ENCODE measurements around the gene TOR2A. TPM values are rescaled to one million over a fixed set of nuclear protein-coding genes. Genes with fewer than 3 reads are reported as not detected.

The TOR2A gene
- total RNA-seq, 6 donors from 2014 or later, result 11.4 to 27.2 (median 21.0) TPM

DNA sequence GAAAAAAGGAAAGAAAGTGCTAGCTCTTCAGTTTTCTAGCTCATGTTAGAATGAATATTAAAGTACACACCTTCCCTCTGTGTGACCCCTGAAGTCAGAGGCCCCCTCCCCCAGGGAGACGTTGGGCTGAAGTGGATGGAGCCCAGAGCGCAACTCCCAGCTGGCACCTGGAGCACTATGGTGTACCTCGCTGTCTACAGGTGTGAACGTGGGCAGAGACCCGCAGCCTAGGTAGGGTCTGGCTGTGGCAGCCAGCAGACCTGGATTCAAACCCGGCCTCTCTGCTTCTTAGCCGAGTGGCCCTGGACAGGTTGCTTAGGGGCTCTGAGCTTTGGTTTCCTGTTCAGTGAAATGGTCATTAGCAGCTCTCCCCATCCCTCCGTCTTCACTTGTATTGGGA, 6.3 kb downstream of the TOR2A start:
- Histone ChIP-seq H3K4me1 (peaks cover 7 to 16% (median 12%) of the 10 kb centered on the region in 4 donors), H3K27me3 (no peaks in the 10 kb centered on the region), H3K9me3 (no peaks in the 10 kb centered on the region), H3K36me3 (peaks cover 0 to 22% (median 21%) of the 10 kb centered on the region in 4 donors), H3K4me3 (no peak overlapping the region), H3K27ac (no peak overlapping the region)
- ATAC-seq (ENCODE audit: low FRiP score in 2 of 2) (no peak), DNase-seq (no peak)
- TF ChIP-seq, protein P1, sequence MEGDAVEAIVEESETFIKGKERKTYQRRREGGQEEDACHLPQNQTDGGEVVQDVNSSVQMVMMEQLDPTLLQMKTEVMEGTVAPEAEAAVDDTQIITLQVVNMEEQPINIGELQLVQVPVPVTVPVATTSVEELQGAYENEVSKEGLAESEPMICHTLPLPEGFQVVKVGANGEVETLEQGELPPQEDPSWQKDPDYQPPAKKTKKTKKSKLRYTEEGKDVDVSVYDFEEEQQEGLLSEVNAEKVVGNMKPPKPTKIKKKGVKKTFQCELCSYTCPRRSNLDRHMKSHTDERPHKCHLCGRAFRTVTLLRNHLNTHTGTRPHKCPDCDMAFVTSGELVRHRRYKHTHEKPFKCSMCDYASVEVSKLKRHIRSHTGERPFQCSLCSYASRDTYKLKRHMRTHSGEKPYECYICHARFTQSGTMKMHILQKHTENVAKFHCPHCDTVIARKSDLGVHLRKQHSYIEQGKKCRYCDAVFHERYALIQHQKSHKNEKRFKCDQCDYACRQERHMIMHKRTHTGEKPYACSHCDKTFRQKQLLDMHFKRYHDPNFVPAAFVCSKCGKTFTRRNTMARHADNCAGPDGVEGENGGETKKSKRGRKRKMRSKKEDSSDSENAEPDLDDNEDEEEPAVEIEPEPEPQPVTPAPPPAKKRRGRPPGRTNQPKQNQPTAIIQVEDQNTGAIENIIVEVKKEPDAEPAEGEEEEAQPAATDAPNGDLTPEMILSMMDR (IDR thresholded peaks at IDR 0.05), result no peak
- TF ChIP-seq POLR2AphosphoS5 (IDR thresholded peaks at IDR 0.05) (no peak), POLR2A (IDR thresholded peaks at IDR 0.05) (no peak), EP300 (IDR thresholded peaks at IDR 0.05) (no peak)
- 84 to 89% methylated on average over 8 of the region's 8 CpGs for WGBS, 2 donors

DNA sequence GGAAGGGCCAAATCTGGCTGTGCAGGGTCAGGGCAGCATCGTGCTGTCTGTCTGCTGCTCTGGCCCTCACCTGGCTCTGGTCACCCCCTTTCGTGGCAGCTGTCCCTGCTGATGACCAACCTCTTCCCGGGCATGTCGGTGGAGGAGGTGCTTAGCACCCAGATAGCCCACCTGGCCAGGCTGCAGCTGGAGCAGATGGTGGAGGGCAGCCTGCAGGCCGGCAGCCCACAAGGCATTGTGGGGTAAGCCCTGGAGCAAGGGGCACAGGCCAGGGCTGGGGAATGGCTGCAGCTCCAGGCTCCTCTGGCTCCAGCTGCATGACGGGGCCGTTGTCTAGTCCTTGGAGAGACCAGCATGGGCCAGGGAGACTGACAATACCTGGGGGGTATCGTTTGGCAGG, 8.2 kb downstream of the TOR2A start:
- Histone ChIP-seq H3K9me3 (no peaks in the 10 kb centered on the region), H3K27ac (no peak overlapping the region), H3K4me3 (no peak overlapping the region), H3K36me3 (peaks cover 0 to 12% (median 6%) of the 10 kb centered on the region in 4 donors), H3K4me1 (peaks cover 7 to 21% (median 15%) of the 10 kb centered on the region in 4 donors), H3K27me3 (no peaks in the 10 kb centered on the region)
- ATAC-seq (ENCODE audit: low FRiP score in 2 of 2) (no peak), DNase-seq (no peak)
- TF ChIP-seq EP300 (IDR thresholded peaks at IDR 0.05) (no peak), POLR2AphosphoS5 (IDR thresholded peaks at IDR 0.05) (no peak), POLR2A (IDR thresholded peaks at IDR 0.05) (no peak)
- TF ChIP-seq, protein P1 (IDR thresholded peaks at IDR 0.05), result no peak
- 78 to 83% methylated on average over 5 to 8 of the region's 8 CpGs for WGBS, 2 donors

DNA sequence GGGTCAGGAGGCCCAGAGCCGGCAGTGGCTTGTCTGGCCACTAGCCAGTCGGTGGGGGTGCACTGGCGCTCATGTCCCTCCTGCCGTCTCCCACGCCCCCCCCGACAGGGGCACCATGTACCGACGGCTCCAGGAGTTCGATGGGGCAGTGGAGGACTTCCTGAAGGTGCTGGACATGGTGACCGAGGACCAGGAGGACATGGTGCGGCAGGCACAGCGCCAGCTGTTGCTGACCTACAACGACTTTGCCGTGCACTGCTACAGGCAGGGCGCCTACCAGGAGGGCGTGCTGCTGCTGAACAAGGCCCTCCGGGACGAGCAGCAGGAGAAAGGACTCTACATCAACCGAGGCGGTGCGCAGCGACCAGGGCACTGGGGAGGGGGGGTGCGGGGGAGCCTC, 11.1 kb downstream of the TOR2A start:
- no peaks in the 10 kb centered on the region for H3K27me3 ChIP-seq
- peak; percentile 13 to 29 for ATAC-seq (ENCODE audit: low FRiP score in 2 of 2)
- TF ChIP-seq, protein P1 (IDR thresholded peaks at IDR 0.05), result no peak
- no peak for TF ChIP-seq POLR2AphosphoS5 (IDR thresholded peaks at IDR 0.05)
- no peak for TF ChIP-seq EP300 (IDR thresholded peaks at IDR 0.05)
- TF ChIP-seq POLR2A (IDR thresholded peaks at IDR 0.05), result no peak
- peak; percentile 77 to 84 for DNase-seq
- no peak overlapping the region for H3K4me3 ChIP-seq
- no peaks in the 10 kb centered on the region for H3K36me3 ChIP-seq
- peaks cover 7 to 21% (median 15%) of the 10 kb centered on the region in 4 donors for H3K4me1 ChIP-seq
- peak overlapping the region in 2 of 4 donors; percentile 37 to 54 for H3K27ac ChIP-seq
- no peaks in the 10 kb centered on the region for H3K9me3 ChIP-seq
- WGBS, 2 donors, result 43 to 58% methylated on average over 10 of the region's 23 CpGs

DNA sequence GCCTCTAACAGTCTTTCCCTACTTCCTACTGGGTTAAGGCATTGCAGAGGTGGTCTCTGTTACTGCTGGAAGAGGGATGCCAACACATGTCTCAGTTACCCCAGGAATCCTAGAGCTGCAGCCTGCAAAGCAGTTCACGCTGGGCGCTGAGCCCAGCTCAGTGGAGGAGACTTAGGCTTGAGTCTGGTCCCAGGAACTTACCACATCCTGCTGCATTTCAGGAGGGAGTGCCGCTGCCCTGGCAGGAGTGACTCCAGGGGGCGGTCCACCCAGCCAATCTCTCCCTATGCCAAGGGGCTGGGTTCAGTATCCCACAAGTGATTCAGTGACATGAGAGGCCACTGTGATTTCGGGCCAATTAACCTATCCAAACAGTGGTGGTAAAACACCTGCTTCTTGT, 11.7 kb downstream of the TOR2A start:
- TF ChIP-seq EP300 (IDR thresholded peaks at IDR 0.05), result no peak
- no peak for TF ChIP-seq POLR2A (IDR thresholded peaks at IDR 0.05)
- TF ChIP-seq, protein P1 (IDR thresholded peaks at IDR 0.05), result no peak
- TF ChIP-seq POLR2AphosphoS5 (IDR thresholded peaks at IDR 0.05), result no peak
- peak in 1 of 2 donors; percentile 66 for DNase-seq
- peak; percentile 49 to 63 for ATAC-seq (ENCODE audit: low FRiP score in 2 of 2)

DNA sequence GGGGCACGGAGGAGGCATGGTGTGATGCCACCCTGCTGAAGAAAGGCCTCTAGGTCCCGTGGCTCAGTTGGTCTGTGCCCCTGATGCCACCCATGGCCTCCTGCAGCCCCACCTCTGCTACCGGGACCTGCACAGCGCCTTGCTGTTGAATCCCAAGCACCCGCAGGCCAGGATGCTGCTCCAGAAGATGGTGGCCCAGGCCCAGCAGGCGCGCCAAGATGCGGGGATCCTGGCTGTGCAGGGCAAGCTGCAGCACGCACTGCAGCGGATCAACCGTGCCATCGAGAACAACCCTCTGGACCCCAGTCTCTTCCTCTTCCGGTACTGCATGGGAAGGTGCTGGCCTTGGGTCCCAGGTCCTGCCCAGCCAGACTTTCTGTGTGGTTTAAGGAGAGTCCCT, 12.1 kb downstream of the TOR2A start:
- Histone ChIP-seq H3K27ac (no peak overlapping the region), H3K27me3 (no peaks in the 10 kb centered on the region), H3K4me3 (no peak overlapping the region), H3K9me3 (no peaks in the 10 kb centered on the region), H3K4me1 (peaks cover 7 to 21% (median 15%) of the 10 kb centered on the region in 4 donors), H3K36me3 (no peaks in the 10 kb centered on the region)
- ATAC-seq (ENCODE audit: low FRiP score in 2 of 2) (no peak), DNase-seq (peak in 1 of 2 donors; percentile 76)
- TF ChIP-seq EP300 (IDR thresholded peaks at IDR 0.05) (no peak), POLR2A (IDR thresholded peaks at IDR 0.05) (no peak)
- WGBS, 2 donors, result 91 to 93% methylated on average over 11 to 13 of the region's 13 CpGs

More for the DNA sequence above, 11.7 kb downstream of the TOR2A start:
- Histone ChIP-seq H3K4me3 (no peak overlapping the region), H3K27me3 (no peaks in the 10 kb centered on the region), H3K9me3 (no peaks in the 10 kb centered on the region), H3K36me3 (no peaks in the 10 kb centered on the region), H3K27ac (peak overlapping the region in 1 of 4 donors; percentile 37), H3K4me1 (peaks cover 7 to 21% (median 15%) of the 10 kb centered on the region in 4 donors)
- WGBS, 2 donors, result 63 to 75% methylated on average over 1 to 5 of the region's 5 CpGs

All from upper lobe of left lung (tissue), 6 donors.